Measurements from ENCODE around the gene ODAPH. TPM values are rescaled to one million over a fixed set of nuclear protein-coding genes. Genes with fewer than 3 reads are reported as not detected.
"Not testable (repeated sequence)": the region's sequence is repeated elsewhere in the genome, so short reads cannot be mapped to it uniquely, and the experiment has no call there.

The ODAPH gene, protein sequence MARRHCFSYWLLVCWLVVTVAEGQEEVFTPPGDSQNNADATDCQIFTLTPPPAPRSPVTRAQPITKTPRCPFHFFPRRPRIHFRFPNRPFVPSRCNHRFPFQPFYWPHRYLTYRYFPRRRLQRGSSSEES
- total RNA-seq, result not detected

DNA sequence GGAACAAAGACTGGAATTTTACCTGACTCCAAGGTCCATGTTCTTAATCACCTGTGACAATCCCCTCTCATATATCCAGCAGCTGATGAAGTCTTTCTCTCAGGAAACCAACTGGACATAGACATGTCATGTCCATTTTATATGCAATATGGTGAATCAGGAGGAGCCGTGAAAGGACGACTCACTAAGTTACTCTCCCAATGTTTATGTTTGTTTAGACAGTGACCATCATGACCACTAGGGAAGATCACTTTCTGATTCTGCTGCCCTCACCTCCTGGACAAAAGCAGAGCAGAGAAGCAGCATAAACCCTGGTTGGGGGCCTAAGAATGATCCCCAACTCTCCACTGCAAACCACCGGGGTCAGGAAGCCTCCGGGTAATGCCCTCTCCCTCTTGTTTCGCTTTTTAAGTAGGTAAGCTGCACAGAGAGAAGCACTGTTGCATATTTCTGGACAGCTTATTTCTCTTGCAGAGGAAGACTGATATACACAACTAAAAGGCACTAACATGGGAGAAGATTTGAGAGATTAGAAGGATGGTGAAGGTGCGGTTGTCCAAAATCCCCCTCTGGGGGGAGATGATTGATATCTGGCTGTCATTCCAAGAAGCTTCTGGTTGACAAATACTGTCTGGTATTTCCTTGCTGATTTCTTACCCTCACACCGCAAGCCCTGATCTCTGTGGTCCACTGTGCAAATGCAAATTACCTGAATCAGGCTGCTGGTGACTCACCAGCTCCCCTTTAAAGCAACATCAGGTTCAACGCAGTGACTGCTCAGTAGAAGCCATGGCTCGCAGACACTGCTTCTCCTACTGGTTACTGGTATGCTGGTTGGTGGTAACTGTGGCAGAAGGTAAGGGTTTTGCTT is at the start of gene ODAPH:
Gene ODAPH (plus strand): TSS at position 773 of the 871 bp plus-strand sequence. CDS start 17 bp downstream, at position 790.
- H3K4me3 Mint-ChIP-seq, result no peak within 1 kb of the TSS

DNA sequence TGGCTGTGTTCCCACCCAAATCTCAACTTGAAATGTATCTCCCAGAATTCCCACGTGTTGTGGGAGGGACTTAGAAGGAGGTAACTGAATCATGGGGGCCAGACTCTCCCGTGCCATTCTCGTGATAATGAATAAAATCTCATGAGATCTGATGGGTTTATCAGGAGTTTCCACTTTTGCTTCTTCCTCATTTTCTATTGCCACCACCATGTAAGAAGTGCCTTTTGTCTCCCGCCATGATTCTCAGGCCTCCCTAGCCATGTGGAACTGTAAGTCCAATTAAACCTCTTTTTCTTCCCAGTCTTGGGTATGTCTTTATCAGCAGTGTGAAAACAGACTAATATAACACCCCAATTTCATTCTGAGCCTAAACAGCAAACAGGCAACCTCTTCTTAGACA is 46.3 kb upstream of the ODAPH start:
- H3K27ac Mint-ChIP-seq; intact Hi-C loops (cut with DNase I, micrococcal nuclease); CTCF ChIA-PET; H3K9me3 Mint-ChIP-seq (ENCODE audit: low read depth); DNase-seq; H3K4me3 Mint-ChIP-seq; H3K27me3 Mint-ChIP-seq; ATAC-seq; POLR2A ChIA-PET: not testable (repeated sequence)
- Mint-ChIP-seq H3K36me3 (ENCODE audit: low read depth) (peaks cover 31% of the 10 kb centered on the region), H3K4me1 (peaks cover 26% of the 10 kb centered on the region)

More for the DNA sequence above, at the start of gene ODAPH:
- Mint-ChIP-seq H3K27ac (no peak within 1 kb of the TSS), H3K4me1 (no peaks in the 10 kb centered on the region), H3K27me3 (peaks cover 2% of the 10 kb centered on the region), H3K9me3 (ENCODE audit: low read depth) (no peaks in the 10 kb centered on the region), H3K36me3 (ENCODE audit: low read depth) (no peaks in the 10 kb centered on the region)
- ChIA-PET POLR2A (no interaction called here), CTCF (interaction anchor here (0.7 to 0.8 kb wide), 2 partner anchors 13 to 140 kb away, joined by 3 read pairs; no protein-coding TSS in a partner anchor)
- intact Hi-C loops (cut with DNase I, micrococcal nuclease), result no loop called here
- ATAC-seq (peak; percentile 86), DNase-seq (peak; percentile 47)

DNA sequence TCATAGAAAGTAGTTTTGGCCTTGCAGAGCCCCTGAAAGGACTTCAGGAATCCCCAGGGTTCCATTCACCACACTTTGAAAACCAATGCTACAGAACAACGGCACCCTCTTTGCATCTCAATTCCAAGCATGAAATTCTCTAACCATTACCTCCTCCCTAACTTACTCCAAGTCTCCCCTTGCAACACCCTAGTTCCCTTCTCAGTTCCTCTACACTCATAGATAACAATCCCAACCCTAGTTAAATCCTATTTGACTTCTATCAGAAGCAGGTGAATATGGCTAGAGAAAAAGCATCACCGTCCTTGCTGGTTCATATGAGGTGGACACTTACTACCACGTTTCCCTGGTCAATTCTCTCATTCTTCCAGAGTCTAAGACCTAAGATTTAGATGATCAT is 44.0 kb upstream of the ODAPH start:
- Mint-ChIP-seq H3K27me3 (no peaks in the 10 kb centered on the region), H3K36me3 (ENCODE audit: low read depth) (peaks cover 22% of the 10 kb centered on the region), H3K4me3 (no peak overlapping the region), H3K4me1 (peaks cover 33% of the 10 kb centered on the region), H3K27ac (no peak overlapping the region), H3K9me3 (ENCODE audit: low read depth) (no peaks in the 10 kb centered on the region)
- intact Hi-C loops (cut with DNase I, micrococcal nuclease), result loop anchor here in 1 of 2 experiments (10.0 kb wide), 2 partner anchors 543 to 1643 kb away; partner anchors contain the start of gene CCNG2
- CTCF ChIA-PET, result interaction anchor here (1.5 kb wide), 1 partner anchor 14 kb away, joined by 4 read pairs; no protein-coding TSS in a partner anchor
- no peak for DNase-seq
- POLR2A ChIA-PET, result no interaction called here
- ATAC-seq, result no peak

DNA sequence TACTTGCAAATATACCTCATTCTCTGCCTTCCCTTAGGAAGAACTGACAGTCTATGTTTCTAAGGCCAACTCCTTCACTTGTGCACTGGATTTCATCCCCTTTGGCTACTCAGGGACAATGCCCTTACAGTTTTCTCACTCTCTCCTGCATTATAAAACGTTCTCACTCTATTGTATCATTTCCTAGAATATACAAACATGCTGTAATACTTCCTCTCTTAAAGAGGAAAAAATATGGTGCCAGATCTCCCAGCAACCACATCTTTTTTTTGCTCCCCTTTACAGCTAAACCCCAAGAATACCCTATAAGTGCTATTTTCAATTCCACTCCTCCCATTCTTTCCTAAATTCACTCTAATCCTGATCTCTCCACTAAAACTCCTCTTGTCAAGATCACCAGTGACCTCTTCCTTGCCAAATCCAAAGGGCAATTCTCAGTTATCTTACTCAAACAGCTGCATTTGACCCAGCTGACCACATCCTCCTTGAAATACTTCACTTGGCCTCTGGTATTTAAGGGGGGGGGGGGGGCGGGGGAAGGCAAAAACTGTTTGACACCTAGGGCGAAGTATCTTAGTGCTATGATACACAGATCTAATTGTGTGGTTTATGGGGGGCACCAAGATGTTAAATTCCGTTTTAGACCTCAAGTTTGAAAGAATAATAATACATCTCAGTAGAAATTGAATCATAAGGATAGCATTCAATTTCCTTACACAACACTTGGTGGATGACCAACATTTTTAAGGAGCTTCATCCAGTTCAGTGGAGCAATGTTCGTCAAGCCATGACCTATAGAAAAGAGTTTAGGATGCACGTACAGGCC is 43.3 kb upstream of the ODAPH start:
- no peaks in the 10 kb centered on the region for H3K9me3 Mint-ChIP-seq (ENCODE audit: low read depth)
- H3K4me1 Mint-ChIP-seq, result peaks cover 38% of the 10 kb centered on the region
- ChIA-PET CTCF (interaction anchor here (0.6 to 3.0 kb wide), 3 partner anchors 14 to 211 kb away, joined by 3 to 17 read pairs (median 15); partner anchors contain the start of gene USO1), POLR2A (interaction anchor here (0.6 kb wide), 1 partner anchor 127 kb away, joined by 3 read pairs; no protein-coding TSS in a partner anchor)
- H3K27ac Mint-ChIP-seq, result peak overlapping the region; percentile 95
- no peak for ATAC-seq
- intact Hi-C loops (cut with DNase I, micrococcal nuclease), result loop anchor here in 1 of 2 experiments (10.0 kb wide), 2 partner anchors 542 to 1642 kb away; partner anchors contain the start of gene CCNG2
- no peak overlapping the region for H3K4me3 Mint-ChIP-seq
- DNase-seq, result no peak
- H3K27me3 Mint-ChIP-seq, result no peaks in the 10 kb centered on the region
- peaks cover 22% of the 10 kb centered on the region for H3K36me3 Mint-ChIP-seq (ENCODE audit: low read depth)

DNA sequence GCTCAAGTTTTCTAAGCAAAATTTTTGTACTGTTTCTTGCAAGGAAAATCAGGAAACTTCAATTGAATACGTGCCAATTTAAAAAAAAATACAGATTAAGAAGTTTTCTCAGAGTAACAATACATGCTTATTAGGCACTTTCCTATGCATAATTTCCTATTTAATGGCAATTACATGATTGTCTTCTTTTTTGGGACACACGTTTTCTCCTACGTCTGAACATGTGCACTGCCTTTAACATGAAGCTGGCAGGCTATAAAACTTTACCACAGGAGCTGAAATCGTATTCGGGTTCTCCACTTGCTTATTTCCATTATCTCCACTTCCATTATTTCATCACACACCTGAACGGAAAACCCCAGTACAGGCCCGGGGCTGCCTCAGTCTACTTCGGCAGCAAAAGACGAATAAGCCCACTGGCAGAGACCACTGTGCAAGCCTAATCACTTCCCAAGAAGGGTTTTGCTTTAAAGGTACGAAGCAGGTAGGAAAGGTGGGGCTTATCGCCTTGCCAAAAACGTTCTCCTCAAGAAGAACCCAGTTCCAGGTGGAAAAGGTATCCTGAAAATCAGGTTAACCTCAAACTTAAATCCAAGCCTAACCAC is 42.2 kb upstream of the ODAPH start:
- no peaks in the 10 kb centered on the region for H3K9me3 Mint-ChIP-seq (ENCODE audit: low read depth)
- intact Hi-C loops (cut with DNase I, micrococcal nuclease), result loop anchor here (1.0 to 10.0 kb wide), 10 partner anchors 117 to 1641 kb away; partner anchors contain the start of genes G3BP2 (in 2 of the 2), NUP54 (in 2 of the 2), USO1 (in 2 of the 2) and CCNG2 (in 1 of the 2)
- H3K27me3 Mint-ChIP-seq, result no peaks in the 10 kb centered on the region
- no peak overlapping the region for H3K4me3 Mint-ChIP-seq
- H3K4me1 Mint-ChIP-seq, result peaks cover 39% of the 10 kb centered on the region
- ChIA-PET CTCF (interaction anchor here (0.5 to 3.0 kb wide), 6 partner anchors 11 to 210 kb away, joined by 3 to 17 read pairs (median 5); partner anchors contain the start of gene USO1), POLR2A (interaction anchor here (0.6 to 1.9 kb wide), 3 partner anchors 126 to 213 kb away, joined by 3 to 8 read pairs (median 3); partner anchors contain the start of gene USO1)
- ATAC-seq, result no peak
- H3K36me3 Mint-ChIP-seq (ENCODE audit: low read depth), result peaks cover 30% of the 10 kb centered on the region
- peak overlapping the region; percentile 95 for H3K27ac Mint-ChIP-seq
- no peak for DNase-seq

DNA sequence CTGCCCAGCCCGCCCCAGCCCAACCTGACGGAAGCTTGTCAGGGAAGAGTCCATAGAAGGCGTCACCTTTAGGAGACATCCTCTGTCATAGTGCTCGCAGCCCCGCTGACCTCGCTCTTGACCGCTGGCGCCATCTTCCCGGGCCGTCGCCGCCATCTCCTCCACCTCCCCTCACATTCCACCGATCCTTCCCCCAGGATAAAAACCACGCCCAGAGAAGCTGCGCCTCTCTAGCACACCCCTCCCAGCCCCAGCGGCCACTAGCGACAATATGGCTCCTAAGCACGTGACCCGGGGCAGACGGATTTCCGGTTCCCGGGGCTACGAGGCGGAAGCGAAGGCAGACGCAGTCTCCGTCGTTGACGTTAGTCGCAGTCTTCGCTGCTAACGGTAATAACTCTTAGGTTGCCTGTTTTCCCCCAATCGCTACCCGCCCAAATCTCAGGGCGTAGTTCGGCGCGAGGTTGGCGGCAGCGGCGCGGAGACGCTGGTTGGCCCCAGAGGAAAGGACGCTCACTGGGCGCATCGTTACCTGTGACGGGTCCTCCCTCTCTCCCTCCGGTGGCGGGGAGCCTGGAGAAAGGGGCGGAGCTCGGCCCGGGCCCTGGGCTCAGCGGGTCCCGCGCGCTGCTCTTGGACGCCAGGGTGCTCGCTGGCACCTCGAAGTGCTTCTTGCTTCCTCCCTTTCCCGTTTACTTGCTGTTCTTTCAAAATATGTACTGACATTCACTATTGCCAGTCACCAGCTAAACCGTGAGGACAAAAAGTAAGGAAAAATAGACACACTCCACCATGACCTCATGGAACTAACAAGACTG is 41.5 kb upstream of the ODAPH start, which contains the start of the genes RCHY1 and THAP6:
Gene RCHY1 (minus strand): TSS at position 273 of the 818 bp plus-strand sequence. CDS start 117 bp downstream, at position 156.
Gene THAP6 (plus strand): TSS at position 343 of the 818 bp plus-strand sequence. CDS start 980 bp downstream, outside the sequence.
- peaks cover 33% of the 10 kb centered on the region for H3K36me3 Mint-ChIP-seq (ENCODE audit: low read depth)
- DNase-seq, result peak; percentile 95
- POLR2A ChIA-PET, result interaction anchor here (0.5 to 1.9 kb wide), 4 partner anchors 134 to 213 kb away, joined by 3 to 8 read pairs (median 4); partner anchors contain the start of gene USO1
- CTCF ChIA-PET, result interaction anchor here (0.5 to 3.0 kb wide), 8 partner anchors 12 to 210 kb away, joined by 3 to 17 read pairs (median 4); partner anchors contain the start of gene USO1
- intact Hi-C loops (cut with DNase I, micrococcal nuclease), result loop anchor here (1.0 to 10.0 kb wide), 10 partner anchors 116 to 1640 kb away; partner anchors contain the start of genes G3BP2 (in 2 of the 2), NUP54 (in 2 of the 2), USO1 (in 2 of the 2) and CCNG2 (in 1 of the 2)
- peak within 1 kb of the TSS; percentile 95 for H3K27ac Mint-ChIP-seq
- peak; percentile 93 for ATAC-seq
- no peaks in the 10 kb centered on the region for H3K9me3 Mint-ChIP-seq (ENCODE audit: low read depth)
- peaks cover 39% of the 10 kb centered on the region for H3K4me1 Mint-ChIP-seq
- no peak within 1 kb of the TSS for H3K4me3 Mint-ChIP-seq
- no peaks in the 10 kb centered on the region for H3K27me3 Mint-ChIP-seq

DNA sequence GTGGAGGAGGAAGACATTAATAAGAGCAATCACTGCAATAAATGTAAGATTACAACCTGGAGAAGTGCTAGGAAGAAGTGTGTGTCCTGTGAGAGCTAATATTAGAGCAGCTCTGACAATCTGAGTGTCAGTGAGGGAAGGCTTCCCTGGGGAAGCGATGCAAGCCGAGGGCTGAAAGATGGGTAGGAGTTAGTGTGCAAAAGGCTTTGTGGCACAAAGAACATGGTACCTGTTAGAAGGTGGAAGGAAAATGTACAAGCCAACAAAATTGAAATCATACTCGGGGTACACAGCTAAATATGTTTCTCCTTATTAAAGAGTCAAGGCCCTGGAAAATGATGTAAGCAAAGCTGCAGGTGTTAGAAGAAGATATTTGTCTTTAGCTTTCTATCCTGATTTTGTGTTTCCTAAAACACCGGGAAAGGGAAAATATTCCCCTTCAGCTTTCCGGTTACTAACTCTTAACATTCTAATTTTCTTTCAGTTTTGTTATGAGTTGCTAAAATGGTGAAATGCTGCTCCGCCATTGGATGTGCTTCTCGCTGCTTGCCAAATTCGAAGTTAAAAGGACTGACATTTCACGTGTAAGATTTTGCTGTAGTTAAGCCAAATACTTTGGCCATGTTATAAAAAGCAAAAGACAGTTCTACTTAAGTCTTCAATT is 40.8 kb upstream of the ODAPH start:
- CTCF ChIA-PET, result interaction anchor here (0.9 to 3.0 kb wide), 5 partner anchors 11 to 209 kb away, joined by 3 to 17 read pairs (median 4); partner anchors contain the start of gene USO1
- intact Hi-C loops (cut with DNase I, micrococcal nuclease), result loop anchor here (1.0 to 10.0 kb wide), 10 partner anchors 115 to 1640 kb away; partner anchors contain the start of genes G3BP2 (in 2 of the 2), NUP54 (in 2 of the 2), USO1 (in 2 of the 2) and CCNG2 (in 1 of the 2)
- H3K4me1 Mint-ChIP-seq, result peaks cover 33% of the 10 kb centered on the region
- DNase-seq (peak; percentile 39), ATAC-seq (no peak)
- POLR2A ChIA-PET, result interaction anchor here (0.5 to 1.9 kb wide), 2 partner anchors 134 to 209 kb away, joined by 4 to 8 read pairs; partner anchors contain the start of gene USO1
- H3K27ac Mint-ChIP-seq, result peak overlapping the region; percentile 95
- H3K4me3 Mint-ChIP-seq, result no peak overlapping the region
- H3K27me3 Mint-ChIP-seq, result no peaks in the 10 kb centered on the region
- H3K36me3 Mint-ChIP-seq (ENCODE audit: low read depth), result peaks cover 32% of the 10 kb centered on the region
- no peaks in the 10 kb centered on the region for H3K9me3 Mint-ChIP-seq (ENCODE audit: low read depth)

DNA sequence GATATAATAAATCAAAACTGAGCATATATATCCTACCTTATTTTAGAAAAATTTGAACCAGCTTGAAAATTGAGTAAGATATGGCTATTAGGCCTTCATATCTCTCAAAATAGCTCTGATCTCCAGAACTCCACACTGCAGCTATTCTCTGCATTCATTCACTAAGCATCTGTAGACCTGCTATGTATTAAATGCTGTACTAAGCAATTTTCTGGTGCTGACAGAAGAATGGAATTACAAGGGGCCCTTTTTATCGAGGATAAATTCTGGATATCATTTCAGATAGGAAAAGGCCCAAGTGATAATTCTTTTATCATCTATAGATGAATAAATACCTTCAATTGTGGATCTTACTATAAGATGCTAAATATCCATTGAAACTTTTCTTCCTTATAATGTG is 39.7 kb upstream of the ODAPH start:
- no peak overlapping the region for H3K4me3 Mint-ChIP-seq
- H3K4me1 Mint-ChIP-seq, result peaks cover 28% of the 10 kb centered on the region
- no peak for DNase-seq
- H3K27me3 Mint-ChIP-seq, result no peaks in the 10 kb centered on the region
- ChIA-PET CTCF (interaction anchor here (1.0 kb wide), 1 partner anchor 23 kb away, joined by 4 read pairs; no protein-coding TSS in a partner anchor), POLR2A (no interaction called here)
- no peak for ATAC-seq
- no peaks in the 10 kb centered on the region for H3K9me3 Mint-ChIP-seq (ENCODE audit: low read depth)
- no peak overlapping the region for H3K27ac Mint-ChIP-seq
- H3K36me3 Mint-ChIP-seq (ENCODE audit: low read depth), result peaks cover 31% of the 10 kb centered on the region
- intact Hi-C loops (cut with DNase I, micrococcal nuclease), result loop anchor here in 1 of 2 experiments (10.0 kb wide), 2 partner anchors 539 to 1639 kb away; partner anchors contain the start of gene CCNG2

DNA sequence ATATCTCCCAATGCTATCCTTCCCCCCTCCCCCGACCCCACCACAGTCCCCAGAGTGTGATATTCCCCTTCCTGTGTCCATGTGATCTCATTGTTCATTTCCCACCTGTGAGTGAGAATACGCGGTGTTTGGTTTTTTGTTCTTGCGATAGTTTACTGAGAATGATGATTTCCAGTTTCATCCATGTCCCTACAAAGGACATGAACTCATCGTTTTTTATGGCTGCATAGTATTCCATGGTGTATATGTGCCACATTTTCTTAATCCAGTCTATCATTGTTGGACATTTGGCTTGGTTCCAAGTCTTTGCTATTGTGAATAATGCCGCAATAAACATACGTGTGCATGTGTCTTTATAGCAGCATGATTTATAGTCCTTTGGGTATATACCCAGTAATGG is 36.4 kb upstream of the ODAPH start:
- intact Hi-C loops (cut with DNase I, micrococcal nuclease), result loop anchor here in 1 of 2 experiments (10.0 kb wide), 2 partner anchors 535 to 1635 kb away; partner anchors contain the start of gene CCNG2
- POLR2A ChIA-PET; H3K9me3 Mint-ChIP-seq (ENCODE audit: low read depth); ATAC-seq; H3K27ac Mint-ChIP-seq; CTCF ChIA-PET; H3K4me3 Mint-ChIP-seq; H3K27me3 Mint-ChIP-seq; DNase-seq: not testable (repeated sequence)
- Mint-ChIP-seq H3K36me3 (ENCODE audit: low read depth) (peaks cover 45% of the 10 kb centered on the region), H3K4me1 (peaks cover 31% of the 10 kb centered on the region)
